DND-41 (cell line): ENCODE measurements around the gene SLC25A22.

Source experiments
- ATAC-seq: fragments of 200-7000 bp; cut with Tn5 transposase; 3 replicates; pipeline ENCODE4 v1.9.1; 2021; ENCODE audit warnings: low read depth; ENCODE audit not compliant: insufficient read depth
- DNase-seq: peaks from one replicate; pipeline ENCODE4 v3.0.0-alpha.2; 2020
- H2AFZ ChIP-seq: 2 replicates; pipeline ENCODE4 v1.6.0; 2012; ENCODE audit warnings: low read depth, low read length
- H3K27ac ChIP-seq: 2 replicates; pipeline ENCODE4 v1.5.1; 2012; ENCODE audit warnings: low read length, inconsistent platforms
- H3K27me3 ChIP-seq: fragments of 200-600 bp; sonication (generic); 2 replicates; pipeline ENCODE4 v1.6.0; 2012; ENCODE audit warnings: low read length, mild to moderate bottlenecking, inconsistent platforms; ENCODE audit not compliant: insufficient read depth, poor library complexity
- H3K36me3 ChIP-seq: 2 replicates; pipeline ENCODE4 v1.5.1; 2012; ENCODE audit warnings: low read length, inconsistent platforms; ENCODE audit not compliant: insufficient read depth
- H3K4me1 ChIP-seq: 2 replicates; pipeline ENCODE4 v1.5.1; 2012; ENCODE audit warnings: mild to moderate bottlenecking, low read length; ENCODE audit not compliant: insufficient read depth
- H3K4me2 ChIP-seq: 2 replicates; pipeline ENCODE4 v1.6.0; 2012; ENCODE audit warnings: mild to moderate bottlenecking, moderate library complexity, low read length, inconsistent platforms; ENCODE audit not compliant: insufficient read depth
- H3K4me3 ChIP-seq, 2 experiments: fragments of 200-600 bp in 1 of 2; shearing (Covaris generic) in 1 of 2; 2 replicates each; pipeline ENCODE4 v1.5.1; 2012 to 2016; ENCODE audit warnings: inconsistent platforms in 2 of 2, low read length in 2 of 2, mild to moderate bottlenecking in 2 of 2, low read depth in 1 of 2, moderate library complexity in 1 of 2
- H3K79me2 ChIP-seq: 2 replicates; pipeline ENCODE4 v1.6.0; 2012; ENCODE audit warnings: low read length, inconsistent platforms; ENCODE audit not compliant: insufficient read depth
- H3K9ac ChIP-seq: 2 replicates; pipeline ENCODE4 v1.6.0; 2012; ENCODE audit warnings: low read depth, mild to moderate bottlenecking, inconsistent platforms, low read length, moderate library complexity
- H3K9me3 ChIP-seq: 2 replicates; pipeline ENCODE4 v1.5.1; 2012; ENCODE audit warnings: low read length, moderate library complexity, mild to moderate bottlenecking, inconsistent platforms; ENCODE audit not compliant: insufficient read depth, severe bottlenecking
- H4K20me1 ChIP-seq: 2 replicates; pipeline ENCODE4 v1.6.0; 2012; ENCODE audit warnings: low read length; ENCODE audit not compliant: insufficient read depth
- CTCF ChIP-seq: IDR thresholded peaks from 2 replicates; pipeline ENCODE4 v1.5.1; 2012; ENCODE audit warnings: borderline replicate concordance, low read length, moderate library complexity, mild to moderate bottlenecking; ENCODE audit not compliant: poor library complexity, severe bottlenecking; ENCODE audit errors: extremely low read depth
- EZH2 ChIP-seq: IDR thresholded peaks from 3 replicates; pipeline ENCODE4 v1.6.1; 2012; ENCODE audit warnings: borderline replicate concordance, low read depth, mild to moderate bottlenecking, moderate library complexity, low read length, inconsistent platforms; ENCODE audit not compliant: severe bottlenecking

Gene SLC25A22

GRCh38 chr11:798093-798713, at the start of gene SLC25A22:
Gene SLC25A22 (minus strand): TSS chr11:798281. CDS start chr11:795006, 3,275 bp downstream.
- TF ChIP-seq CTCF (peak; percentile 84), EZH2 (no peak)
- peak within 1 kb of the TSS; percentile 86 for H3K9ac ChIP-seq
- DNase-seq (peak; percentile 81), ATAC-seq (peak; percentile 50)
- peaks cover 38% of the 10 kb centered on the region for H3K79me2 ChIP-seq
- H3K4me1 ChIP-seq = peaks cover 59% of the 10 kb centered on the region
- H3K4me3 ChIP-seq = peak within 1 kb of the TSS; percentile 67 to 98
- no peaks in the 10 kb centered on the region for H3K9me3 ChIP-seq
- H2AFZ ChIP-seq = peak within 1 kb of the TSS; percentile 80
- H3K27ac ChIP-seq = peak within 1 kb of the TSS; percentile 84
- peak within 1 kb of the TSS; percentile 97 for H3K4me2 ChIP-seq
- H3K27me3 ChIP-seq = no peaks in the 10 kb centered on the region
- peaks cover 65% of the 10 kb centered on the region for H4K20me1 ChIP-seq
- H3K36me3 ChIP-seq = peaks cover 59% of the 10 kb centered on the region

GRCh38 chr11:847876-848275, 49.8 kb upstream of the SLC25A22 start:
- no peak overlapping the region for H3K27ac ChIP-seq
- H2AFZ ChIP-seq = no peak overlapping the region
- H3K36me3 ChIP-seq = no peaks in the 10 kb centered on the region
- H3K4me1 ChIP-seq = peaks cover 24% of the 10 kb centered on the region
- ATAC-seq (no peak), DNase-seq (no peak)
- no peak overlapping the region for H3K4me2 ChIP-seq
- H3K4me3 ChIP-seq = no peak overlapping the region
- no peaks in the 10 kb centered on the region for H3K27me3 ChIP-seq
- H3K9me3 ChIP-seq = no peaks in the 10 kb centered on the region
- TF ChIP-seq EZH2 (no peak), CTCF (no peak)
- no peak overlapping the region for H3K9ac ChIP-seq
- peaks cover 12% of the 10 kb centered on the region for H4K20me1 ChIP-seq
- H3K79me2 ChIP-seq = no peaks in the 10 kb centered on the region

GRCh38 chr11:846496-847098, 48.5 kb upstream of the SLC25A22 start:
- no peak for ATAC-seq
- Histone ChIP-seq H3K27ac (no peak overlapping the region), H3K9me3 (no peaks in the 10 kb centered on the region), H3K79me2 (peaks cover 7% of the 10 kb centered on the region), H3K27me3 (no peaks in the 10 kb centered on the region), H3K4me2 (no peak overlapping the region), H3K4me3 (no peak overlapping the region), H4K20me1 (peaks cover 16% of the 10 kb centered on the region), H3K4me1 (peaks cover 24% of the 10 kb centered on the region), H3K9ac (no peak overlapping the region), H3K36me3 (no peaks in the 10 kb centered on the region), H2AFZ (no peak overlapping the region)
- TF ChIP-seq EZH2 (no peak), CTCF (no peak)
- no peak for DNase-seq
